H1 (cell line): ENCODE data around the gene ETS1. TPM values are rescaled to one million over a fixed set of nuclear protein-coding genes. Genes with fewer than 3 reads are reported as not detected.
A peak's percentile ranks its signal among the peaks of the same experiment; 100 is the strongest.

Source experiments
- CTCF ChIA-PET: fragments of 300-600 bp; sonication (Branson Sonifier 250); formaldehyde crosslinking; loops from one replicate; lab custom pipeline; 2021; ENCODE audit not compliant: partially characterized antibody; lab: Charles Lee
- POLR2A ChIA-PET: fragments of 300-600 bp; sonication (Branson Sonifier 250); formaldehyde crosslinking; loops from one replicate; lab custom pipeline; 2021; ENCODE audit warnings: inconsistent platforms; ENCODE audit not compliant: partially characterized antibody; lab: Charles Lee
- DNase-seq, 2 experiments: peaks; one replicate each; pipeline versions ENCODE4 v3.0.0 to v3.0.0-alpha.2; 2010 to 2022; ENCODE audit warnings: low spot score in 2 of 2, low read depth in 1 of 2, mixed read lengths in 1 of 2
- FAIRE-seq: peaks from 2 replicates; lab custom pipeline; 2011; peaks lifted over from hg19 to GRCh38; lab: Jason Lieb, UNC
- H2AFZ ChIP-seq: 2 replicates; pipeline ENCODE4 v1.8.1; 2012; ENCODE audit warnings: low read length, inconsistent platforms
- H2AK5ac ChIP-seq: 2 replicates; pipeline ENCODE4 v1.6.1; 2013; ENCODE audit warnings: low read depth, low read length
- H2BK120ac ChIP-seq: replicated peaks from 2 replicates; pipeline ENCODE3; 2013; ENCODE audit warnings: low read depth, low read length, inconsistent platforms
- H2BK12ac ChIP-seq: 2 replicates; pipeline ENCODE4 v1.6.1; 2013; ENCODE audit warnings: low read depth, low read length
- H2BK15ac ChIP-seq: 2 replicates; pipeline ENCODE4 v1.6.1; 2013; ENCODE audit warnings: low read length
- H2BK20ac ChIP-seq: 2 replicates; pipeline ENCODE4 v1.6.1; 2013; ENCODE audit warnings: low read length
- H2BK5ac ChIP-seq: 2 replicates; pipeline ENCODE4 v1.6.1; 2013; ENCODE audit warnings: low read depth, low read length
- H3K14ac ChIP-seq: 2 replicates; pipeline ENCODE4 v1.6.1; 2013; ENCODE audit warnings: inconsistent platforms; ENCODE audit not compliant: insufficient read length
- H3K18ac ChIP-seq: 2 replicates; pipeline ENCODE4 v1.6.1; 2013; ENCODE audit warnings: low read length; ENCODE audit errors: extremely low read depth
- H3K23ac ChIP-seq: 2 replicates; pipeline ENCODE4 v1.6.1; 2013; ENCODE audit warnings: inconsistent platforms; ENCODE audit not compliant: insufficient read length
- H3K23me2 ChIP-seq: 2 replicates; pipeline ENCODE4 v1.6.1; 2013; ENCODE audit warnings: low read depth, low read length
- H3K27ac ChIP-seq: 2 replicates; pipeline ENCODE4 v1.6.1; 2011; ENCODE audit warnings: low read depth, low read length, inconsistent platforms
- H3K27me3 ChIP-seq, 4 experiments: replicated peaks in 1 of 4; 1 replicate in 1 of 4; 2 replicates in 3 of 4; pipeline versions ENCODE4 v1.6.1 to v1.8.1; 2011 to 2013; ENCODE audit warnings: low read length in 3 of 4, mild to moderate bottlenecking in 3 of 4, inconsistent platforms in 2 of 4, mixed read lengths in 2 of 4, moderate library complexity in 1 of 4; ENCODE audit not compliant: control insufficient read depth in 3 of 4, insufficient read depth in 3 of 4; ENCODE audit errors: extremely low read depth in 1 of 4
- H3K36me3 ChIP-seq, 4 experiments: 2 replicates each; pipeline versions ENCODE4 v1.6.1 to v1.8.1; 2011 to 2013; ENCODE audit warnings: mild to moderate bottlenecking in 4 of 4, low read length in 3 of 4, moderate library complexity in 2 of 4, control low read depth in 1 of 4, inconsistent platforms in 1 of 4; ENCODE audit not compliant: insufficient read depth in 4 of 4, control insufficient read depth in 2 of 4
- H3K4ac ChIP-seq: replicated peaks from 2 replicates; pipeline ENCODE3; 2013; ENCODE audit warnings: low read length, low read depth, mixed read lengths, inconsistent platforms; ENCODE audit not compliant: insufficient read length
- H3K4me1 ChIP-seq, 4 experiments: replicated peaks in 1 of 4; 1 replicate in 1 of 4; 2 replicates in 3 of 4; pipeline versions ENCODE4 v1.6.1 to v1.8.1; 2011 to 2013; ENCODE audit warnings: low read length in 3 of 4, inconsistent platforms in 2 of 4, mixed read lengths in 1 of 4; ENCODE audit not compliant: insufficient read depth in 4 of 4, control insufficient read depth in 3 of 4
- H3K4me2 ChIP-seq, 2 experiments: 2 replicates each; pipeline versions ENCODE4 v1.6.1 to v1.8.1; 2011 to 2013; ENCODE audit warnings: low read depth in 2 of 2, low read length in 2 of 2, control low read depth in 1 of 2, inconsistent platforms in 1 of 2, mild to moderate bottlenecking in 1 of 2; ENCODE audit not compliant: insufficient read depth in 1 of 2
- H3K4me3 ChIP-seq, 4 experiments: fragments of 200-600, 300-600 bp in 1 of 4; sonication (generic), shearing (Covaris generic), sonication (Bioruptor Twin) in 1 of 4; 2 replicates each; pipeline versions ENCODE4 v1.5.1 to v1.8.1; 2011 to 2016; ENCODE audit warnings: low read length in 4 of 4, low read depth in 3 of 4, control low read depth in 2 of 4, inconsistent platforms in 2 of 4, mild to moderate bottlenecking in 2 of 4, mixed read lengths in 1 of 4, moderate library complexity in 1 of 4; ENCODE audit not compliant: insufficient read depth in 2 of 4; ENCODE audit errors: extremely low read depth in 1 of 4
- H3K56ac ChIP-seq: replicated peaks from 2 replicates; pipeline ENCODE3; 2013; ENCODE audit warnings: low read depth, mild to moderate bottlenecking, mixed read lengths, low read length, inconsistent platforms; ENCODE audit not compliant: insufficient read length
- H3K79me1 ChIP-seq: 2 replicates; pipeline ENCODE4 v1.6.1; 2013; ENCODE audit warnings: low read depth, low read length, control low read depth
- H3K79me2 ChIP-seq, 2 experiments: 2 replicates each; pipeline versions ENCODE4 v1.6.1 to v1.8.1; 2012 to 2013; ENCODE audit warnings: low read length in 2 of 2, mild to moderate bottlenecking in 2 of 2, inconsistent platforms in 1 of 2; ENCODE audit not compliant: insufficient read depth in 2 of 2, control insufficient read depth in 1 of 2
- H3K9ac ChIP-seq, 4 experiments: replicated peaks in 1 of 4; 1 replicate in 1 of 4; 2 replicates in 3 of 4; pipeline versions ENCODE4 v1.6.1 to v1.8.1; 2011 to 2013; ENCODE audit warnings: low read depth in 3 of 4, low read length in 3 of 4, control low read depth in 2 of 4, mild to moderate bottlenecking in 2 of 4, moderate library complexity in 2 of 4, inconsistent platforms in 1 of 4; ENCODE audit errors: extremely low read depth in 1 of 4
- H3K9me3 ChIP-seq, 2 experiments: 2 replicates each; pipeline versions ENCODE4 v1.6.1 to v1.8.1; 2012 to 2013; ENCODE audit warnings: mild to moderate bottlenecking in 2 of 2, moderate library complexity in 2 of 2, control low read depth in 1 of 2, inconsistent platforms in 1 of 2, low read depth in 1 of 2, low read length in 1 of 2, mixed read lengths in 1 of 2; ENCODE audit not compliant: insufficient read depth in 2 of 2
- H4K20me1 ChIP-seq, 2 experiments: replicated peaks in 1 of 2; 2 replicates each; pipeline versions ENCODE3 to v1.8.1; 2011 to 2013; ENCODE audit warnings: inconsistent platforms in 2 of 2, low read length in 2 of 2, mild to moderate bottlenecking in 1 of 2; ENCODE audit not compliant: insufficient read depth in 2 of 2, control insufficient read depth in 1 of 2
- H4K5ac ChIP-seq: 2 replicates; pipeline ENCODE4 v1.6.1; 2013; ENCODE audit warnings: low read length, low read depth, mixed read lengths, inconsistent platforms; ENCODE audit not compliant: insufficient read length
- H4K8ac ChIP-seq: 2 replicates; pipeline ENCODE4 v1.8.0; 2013; ENCODE audit warnings: mild to moderate bottlenecking, moderate library complexity, low read length, inconsistent platforms; ENCODE audit not compliant: insufficient read depth; ENCODE audit errors: extremely low read depth
- H4K91ac ChIP-seq: replicated peaks from 2 replicates; pipeline ENCODE3; 2013; ENCODE audit warnings: low read length, mixed read lengths, inconsistent platforms; ENCODE audit not compliant: insufficient read length
- BACH1 ChIP-seq: IDR thresholded peaks from 2 replicates; pipeline ENCODE4 v1.6.1; 2012; ENCODE audit warnings: low read length, improper control_type of control experiment
- CTCF ChIP-seq, 3 experiments: IDR thresholded peaks; 1 replicate in 2 of 3; 2 replicates in 1 of 3; pipeline versions ENCODE4 v1.5.1 to v1.6.1; 2011; ENCODE audit warnings: low read length in 3 of 3, mild to moderate bottlenecking in 3 of 3, inconsistent platforms in 2 of 3, low read depth in 1 of 3, moderate library complexity in 1 of 3; ENCODE audit not compliant: insufficient read depth in 1 of 3; ENCODE audit errors: control extremely low read depth in 1 of 3
- EP300 ChIP-seq, 2 experiments: IDR thresholded peaks; 1 replicate in 1 of 2; 2 replicates in 1 of 2; pipeline ENCODE4 v1.6.1; 2011 to 2012; ENCODE audit warnings: low read depth in 2 of 2, low read length in 2 of 2, mild to moderate bottlenecking in 2 of 2, borderline replicate concordance in 1 of 2, inconsistent platforms in 1 of 2, moderate library complexity in 1 of 2
- GABPA ChIP-seq: IDR thresholded peaks from 2 replicates; pipeline ENCODE4 v1.6.1; 2011; ENCODE audit warnings: mild to moderate bottlenecking, low read length, moderate library complexity, borderline replicate concordance; ENCODE audit not compliant: insufficient read depth
- HDAC2 ChIP-seq, 2 experiments: fragments of 300-600 bp in 1 of 2; sonication (generic) in 1 of 2; IDR thresholded peaks; 2 replicates each; pipeline ENCODE4 v1.6.1; 2011 to 2012; ENCODE audit warnings: low read depth in 2 of 2, low read length in 2 of 2, mild to moderate bottlenecking in 2 of 2, moderate library complexity in 2 of 2, borderline replicate concordance in 1 of 2, inconsistent platforms in 1 of 2
- KDM5A ChIP-seq: fragments of 200-600 bp; IDR thresholded peaks from 2 replicates; pipeline ENCODE4 v1.7.1; 2012; ENCODE audit warnings: mild to moderate bottlenecking, low read length, inconsistent platforms, mixed read lengths
- POU5F1 ChIP-seq: IDR thresholded peaks from 2 replicates; pipeline ENCODE4 v1.6.1; 2011; ENCODE audit warnings: low read depth, mild to moderate bottlenecking, low read length, moderate library complexity
- SAP30 ChIP-seq: fragments of 300-600 bp; sonication (generic); IDR thresholded peaks from 2 replicates; pipeline ENCODE4 v1.7.1; 2012; ENCODE audit warnings: low read length, moderate library complexity, mild to moderate bottlenecking, inconsistent platforms; ENCODE audit not compliant: insufficient read depth, insufficient replicate concordance
- ZNF274 ChIP-seq: IDR thresholded peaks from 2 replicates; pipeline ENCODE4 v1.7.0; 2012; ENCODE audit warnings: low read length, borderline replicate concordance; ENCODE audit errors: extremely low read depth
- WGBS, 2 experiments: shearing (Covaris generic) in 1 of 2; methylation state at CpG; one replicate each; pipeline versions ENCODE4 v1.1.6 to v1.1.7; 2013 to 2015; ENCODE audit warnings: low lambda C conversion rate in 2 of 2, mixed read lengths in 2 of 2, inconsistent platforms in 1 of 2, low coverage in 1 of 2, missing lambda C conversion rate in 1 of 2; ENCODE audit not compliant: insufficient replicate concordance in 2 of 2, insufficient coverage in 1 of 2, insufficient read length in 1 of 2; ENCODE audit errors: extremely low coverage in 1 of 2, missing lambda C conversion rate in 1 of 2; 5-methylcytosine and 5-hydroxymethylcytosine counted together
- polyA plus RNA-seq, 7 experiments: library from polyadenylated mRNA; depleted of rRNA in 3 of 7; stranded (reverse) in 5 of 7; unstranded in 2 of 7; fragments of >200 nt in 5 of 7; fragments of 200-250 nt in 2 of 7; gene quantifications; 1 replicate in 5 of 7; 2 replicates in 1 of 7; 4 replicates in 1 of 7; pipeline versions ENCODE4 v1.2.1 to v1.2.3, GENCODE V29; 2011 to 2013; ENCODE audit warnings: missing spikeins in 2 of 7, mixed read lengths in 2 of 7
- total RNA-seq: library from RNA; stranded (reverse); fragmentation: NEBNext Ultra II Directional; extraction: Animal tissue kit (Norgen Biotek cat#: 25700); gene quantifications from 2 replicates; pipeline ENCODE4 v1.2.1, GENCODE V29; 2021

ETS1 gene
- total and polyA plus RNA-seq, 2 of the 8 experiments (the other 6 are each of a cell fraction or from before 2014, with no cell fraction given) = 10.0 to 35.3 TPM

- Histone ChIP-seq H4K5ac (no peak overlapping the region), H3K27ac (no peak overlapping the region)
- TF ChIP-seq ZNF274 (no peak), CTCF (IDR thresholded peaks at IDR 0.05; ENCODE audit: control extremely low read depth in 1 of 3, insufficient read depth in 1 of 3, low read depth in 1 of 3, low read length in 3 of 3) (no peak), GABPA (no peak), EP300 (IDR thresholded peaks at IDR 0.05; ENCODE audit: borderline replicate concordance in 1 of 2, low read depth in 2 of 2, low read length in 2 of 2) (no peak), HDAC2 (IDR thresholded peaks at IDR 0.05; ENCODE audit: borderline replicate concordance in 1 of 2, low read depth in 2 of 2, low read length in 2 of 2) (no peak), SAP30 (no peak), POU5F1 (no peak), KDM5A (no peak), BACH1 (no peak)
Observed at GRCh38 chr11:128506999-128507611, 80.3 kb downstream of the ETS1 start.

More at GRCh38 chr11:128506999-128507611, 80.3 kb downstream of the ETS1 start:
- Histone ChIP-seq H4K20me1 (no peaks in the 10 kb centered on the region), H2BK15ac (no peak overlapping the region), H2BK12ac (no peak overlapping the region), H2BK5ac (no peak overlapping the region), H2BK20ac (no peak overlapping the region), H3K27me3 (no peaks in the 10 kb centered on the region), H3K14ac (no peak overlapping the region), H3K79me1 (no peaks in the 10 kb centered on the region), H3K4ac (no peak overlapping the region), H3K36me3 (no peaks in the 10 kb centered on the region), H3K4me2 (0 out of 4 replicates have a peak overlapping the region, but pooled peaks of 1 of the 2 experiments have one; percentile 44), H3K23ac (no peak overlapping the region), H2BK120ac (no peak overlapping the region), H4K91ac (no peak overlapping the region), H3K23me2 (no peaks in the 10 kb centered on the region), H2AFZ (no peak overlapping the region), H3K79me2 (no peaks in the 10 kb centered on the region), H4K8ac (no peak overlapping the region), H3K18ac (peak overlapping the region; percentile 38; the same call in 1 of the 2 replicates), H3K9me3 (no peaks in the 10 kb centered on the region), H3K4me3 (no peak overlapping the region), H3K4me1 (peaks cover 0 to 5% (median 2%) of the 10 kb centered on the region in 4 experiments; a peak in 4 of 7 replicates), H2AK5ac (no peak overlapping the region), H3K9ac (no peak overlapping the region), H3K56ac (no peak overlapping the region)
- ChIA-PET POLR2A (no interaction called here), CTCF (interaction anchor here (1.2 to 1.9 kb wide), 3 partner anchors 10 to 125 kb away, joined by 3 to 5 read pairs (median 4); no protein-coding TSS in a partner anchor)
- WGBS, 2 experiments = 80% methylated on average over 12 of the region's 12 CpGs; no CpG with 5 or more reads in 1 of the 2 experiments
- FAIRE-seq (no peak), DNase-seq (no peak)
